ENCODE data around the gene CLCA2.

DNA sequence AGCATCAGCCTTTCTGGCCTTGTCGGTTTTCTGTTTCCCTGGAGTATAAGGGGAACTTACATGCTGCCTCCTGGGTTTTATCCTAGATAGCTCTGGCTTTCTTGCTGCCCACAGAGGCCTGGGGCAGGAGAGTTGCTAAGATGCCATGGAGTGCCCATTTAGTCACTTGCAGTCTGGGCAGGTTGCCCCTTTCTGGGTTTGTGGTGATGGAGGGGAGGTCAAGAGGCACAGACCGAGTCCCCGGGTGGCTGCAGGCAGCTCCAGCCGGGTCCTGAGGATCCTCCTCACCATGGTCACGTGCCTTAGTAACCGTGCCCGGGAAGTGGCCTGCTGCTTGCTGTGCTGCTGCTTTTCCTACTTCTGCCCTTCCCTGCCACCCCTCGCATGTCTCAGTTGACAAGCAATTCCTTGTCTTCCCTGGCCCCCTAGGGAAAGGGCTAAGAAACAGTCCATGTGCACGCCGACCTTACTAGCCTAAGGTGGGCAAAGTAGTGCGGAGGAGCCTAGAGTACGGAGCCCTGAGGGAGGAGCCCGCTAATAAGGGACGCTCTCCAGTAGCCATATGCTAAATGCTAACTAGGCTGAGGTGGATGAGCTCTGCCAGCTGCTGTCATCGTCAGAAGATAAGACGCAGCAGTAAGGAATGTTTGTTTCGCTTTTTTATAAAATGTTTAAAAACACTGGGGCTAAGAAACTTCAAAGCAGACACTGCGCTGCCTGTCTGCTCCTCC is 79.6 kb downstream of the CLCA2 start:
- TF ChIP-seq, protein P1, sequence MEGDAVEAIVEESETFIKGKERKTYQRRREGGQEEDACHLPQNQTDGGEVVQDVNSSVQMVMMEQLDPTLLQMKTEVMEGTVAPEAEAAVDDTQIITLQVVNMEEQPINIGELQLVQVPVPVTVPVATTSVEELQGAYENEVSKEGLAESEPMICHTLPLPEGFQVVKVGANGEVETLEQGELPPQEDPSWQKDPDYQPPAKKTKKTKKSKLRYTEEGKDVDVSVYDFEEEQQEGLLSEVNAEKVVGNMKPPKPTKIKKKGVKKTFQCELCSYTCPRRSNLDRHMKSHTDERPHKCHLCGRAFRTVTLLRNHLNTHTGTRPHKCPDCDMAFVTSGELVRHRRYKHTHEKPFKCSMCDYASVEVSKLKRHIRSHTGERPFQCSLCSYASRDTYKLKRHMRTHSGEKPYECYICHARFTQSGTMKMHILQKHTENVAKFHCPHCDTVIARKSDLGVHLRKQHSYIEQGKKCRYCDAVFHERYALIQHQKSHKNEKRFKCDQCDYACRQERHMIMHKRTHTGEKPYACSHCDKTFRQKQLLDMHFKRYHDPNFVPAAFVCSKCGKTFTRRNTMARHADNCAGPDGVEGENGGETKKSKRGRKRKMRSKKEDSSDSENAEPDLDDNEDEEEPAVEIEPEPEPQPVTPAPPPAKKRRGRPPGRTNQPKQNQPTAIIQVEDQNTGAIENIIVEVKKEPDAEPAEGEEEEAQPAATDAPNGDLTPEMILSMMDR (IDR thresholded peaks at IDR 0.05; ENCODE audit: low read depth, low read length, missing input control) = no peak
- TF ChIP-seq YY1 (IDR thresholded peaks at IDR 0.05) (no peak), SP1 (IDR thresholded peaks at IDR 0.05) (no peak), ATF3 (IDR thresholded peaks at IDR 0.05) (no peak), JUND (IDR thresholded peaks at IDR 0.05) (no peak)

Measured in liver (tissue), 3 donors.